Right lobe of liver (tissue), 4 donors: Measurements from ENCODE around the gene OGFOD3.

Source experiments
- CTCF ChIP-seq, 4 donors: fragments of 200-600 bp in 3 of 4; fragments of 450-650 bp in 1 of 4; IDR thresholded peaks; one replicate each; pipeline versions ENCODE4 v1.5.1 to v1.8.0; 2016 to 2022; ENCODE audit warnings: antibody characterized with exemption in 4 of 4, mild to moderate bottlenecking in 2 of 4
- POLR2A ChIP-seq: fragments of 450-650 bp; IDR thresholded peaks from one replicate; pipeline ENCODE4 v1.6.1; 2017; ENCODE audit warnings: antibody characterized with exemption, mild to moderate bottlenecking
- donor health status: DM: no; HTN: no; CAD: no.
- donor health status: DM: no; HTN: no; CAD: no.
- donor health status: DM: no; HTN: yes; CAD: no.

GRCh38 chr17:82424001-82424862 is 5.8 kb upstream of the OGFOD3 start:
- TF ChIP-seq CTCF (IDR thresholded peaks at IDR 0.05) (peak; percentile 39 to 50 (median 44)), POLR2A (no peak)
